SK-N-MC (cell line): ENCODE results near the gene GPSM3.
"Not testable (repeated sequence)": the region's sequence is repeated elsewhere in the genome, so short reads cannot be mapped to it uniquely, and the experiment has no call there.

Experiments
- DNase-seq: peaks from one replicate; pipeline ENCODE4 v3.0.0-alpha.2; 2011; ENCODE audit warnings: low read depth, low spot score
- H3K27ac ChIP-seq: fragments of 200-600 bp; sonication (generic); 2 replicates; pipeline ENCODE4 v1.5.1; 2016; ENCODE audit warnings: mixed run types
- H3K36me3 ChIP-seq: fragments of 200-600 bp; sonication (generic); 2 replicates; pipeline ENCODE4 v1.6.1; 2017; ENCODE audit warnings: antibody characterized with exemption, low read length, mixed read lengths; ENCODE audit not compliant: insufficient read depth
- H3K4me3 ChIP-seq: fragments of 200-600 bp; sonication (generic); 2 replicates; pipeline ENCODE4 v1.5.1; 2016
- H3K9ac ChIP-seq: fragments of 200-600 bp; sonication (generic); 2 replicates; pipeline ENCODE4 v1.8.0; 2017; ENCODE audit warnings: mixed run types, mixed read lengths; ENCODE audit not compliant: insufficient read length
- H3K9me3 ChIP-seq: fragments of 200-600 bp; sonication (generic); 2 replicates; pipeline ENCODE4 v1.6.1; 2017; ENCODE audit warnings: low read depth, mild to moderate bottlenecking, antibody characterized with exemption, low read length, moderate library complexity, mixed read lengths
- EZH2 ChIP-seq: fragments of 200-600 bp; sonication (generic); IDR thresholded peaks from one replicate; pipeline ENCODE4 v1.6.1; 2017; ENCODE audit warnings: antibody characterized with exemption
- FOXP2 ChIP-seq: optimal IDR thresholded peaks from 2 replicates; pipeline ENCODE3; 2011; ENCODE audit warnings: mild to moderate bottlenecking, moderate library complexity; ENCODE audit not compliant: insufficient read depth; ENCODE audit errors: extremely low read length, control extremely low read depth
- POLR2AphosphoS5 ChIP-seq: IDR thresholded peaks from 2 replicates; pipeline ENCODE4 v1.6.1; 2012; ENCODE audit warnings: mild to moderate bottlenecking, low read depth, low read length, borderline replicate concordance

The GPSM3 gene

GRCh38 chr6:32196682-32197616, 4.5 kb upstream of the GPSM3 start:
- TF ChIP-seq FOXP2: no peak
- no peak for TF ChIP-seq POLR2AphosphoS5
- TF ChIP-seq EZH2: no peak
- no peak for DNase-seq
- H3K4me3 ChIP-seq: peak overlapping the region; percentile 87
- no peaks in the 10 kb centered on the region for H3K36me3 ChIP-seq
- peak overlapping the region; percentile 77 for H3K27ac ChIP-seq
- H3K9ac ChIP-seq: peak overlapping the region; percentile 20
- H3K9me3 ChIP-seq: no peaks in the 10 kb centered on the region

- Histone ChIP-seq H3K27ac (peak overlapping the region; percentile 90), H3K36me3 (no peaks in the 10 kb centered on the region), H3K9ac (peak overlapping the region; percentile 87), H3K9me3 (no peaks in the 10 kb centered on the region), H3K4me3 (peak overlapping the region; percentile 87)
- no peak for DNase-seq
- TF ChIP-seq FOXP2 (peak; percentile 14), EZH2 (no peak), POLR2AphosphoS5 (peak; percentile 83; the same call in 1 of the 2 replicates)
These were observed 3.6 kb upstream of the GPSM3 start for GRCh38 chr6:32195902-32196681.

DNA sequence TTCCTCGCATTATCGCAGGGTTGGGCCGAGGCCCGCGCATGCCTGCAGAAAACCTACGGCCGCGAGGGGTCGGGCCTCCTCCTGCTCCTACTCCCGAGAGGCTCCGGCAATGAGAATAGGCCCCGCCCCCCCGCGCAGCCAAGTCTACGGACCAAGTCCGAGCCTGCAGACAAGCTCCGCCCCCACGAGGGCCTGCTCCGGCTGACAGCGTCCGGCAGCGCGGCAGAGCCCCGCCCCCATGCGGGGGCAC, 3.1 kb upstream of the GPSM3 start:
- Histone ChIP-seq H3K36me3 (no peaks in the 10 kb centered on the region), H3K4me3 (peak overlapping the region; percentile 87), H3K27ac (peak overlapping the region; percentile 90), H3K9ac (peak overlapping the region; percentile 87), H3K9me3 (no peaks in the 10 kb centered on the region)
- DNase-seq: peak; percentile 90
- TF ChIP-seq FOXP2 (no peak), POLR2AphosphoS5 (no peak), EZH2 (no peak)

DNA sequence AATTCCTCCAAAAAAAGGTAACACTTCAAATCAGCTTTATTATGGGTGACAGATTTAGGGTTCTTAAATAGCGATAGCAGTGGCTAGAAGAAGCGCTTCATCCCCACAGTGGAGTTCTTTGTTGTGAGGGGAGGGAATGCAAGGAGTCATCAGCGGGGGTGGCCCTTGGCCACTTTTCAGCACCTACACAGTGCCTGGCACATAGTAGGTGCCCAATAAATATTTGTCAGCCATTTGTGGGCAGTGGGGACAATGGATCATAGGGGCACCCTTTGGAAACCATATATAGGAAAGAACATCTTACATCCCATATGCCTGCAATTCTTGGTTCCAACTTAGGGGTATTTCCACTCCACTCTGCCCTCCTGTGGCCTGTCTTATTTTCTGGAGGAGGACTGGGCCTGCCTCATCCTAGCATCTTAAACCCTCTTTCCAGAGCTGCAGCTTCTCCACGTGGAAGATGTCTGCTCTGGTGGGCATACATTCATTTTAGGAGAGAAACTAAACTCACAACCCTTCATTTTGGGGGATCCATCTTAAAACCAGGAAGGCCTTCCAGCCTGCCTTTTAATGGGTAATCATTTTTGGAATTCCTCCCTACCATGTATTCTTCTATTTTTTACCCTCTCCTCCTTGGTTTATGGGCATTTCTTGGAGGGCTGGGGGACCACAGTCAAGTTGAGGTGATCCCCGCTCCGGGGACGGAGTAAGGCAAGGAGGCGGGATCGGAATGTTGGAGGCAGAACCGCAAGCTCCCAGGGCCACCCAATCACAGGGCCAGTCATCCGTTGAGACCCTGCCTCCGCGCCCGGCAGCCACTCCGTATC, 2.6 kb upstream of the GPSM3 start:
- H3K9me3 ChIP-seq: no peaks in the 10 kb centered on the region
- peak overlapping the region; percentile 97 for H3K27ac ChIP-seq
- peak overlapping the region; percentile 87 for H3K4me3 ChIP-seq
- DNase-seq: no peak
- TF ChIP-seq POLR2AphosphoS5 (peak; percentile 78), FOXP2 (no peak)
- peak overlapping the region; percentile 83 for H3K9ac ChIP-seq
- no peaks in the 10 kb centered on the region for H3K36me3 ChIP-seq

DNA sequence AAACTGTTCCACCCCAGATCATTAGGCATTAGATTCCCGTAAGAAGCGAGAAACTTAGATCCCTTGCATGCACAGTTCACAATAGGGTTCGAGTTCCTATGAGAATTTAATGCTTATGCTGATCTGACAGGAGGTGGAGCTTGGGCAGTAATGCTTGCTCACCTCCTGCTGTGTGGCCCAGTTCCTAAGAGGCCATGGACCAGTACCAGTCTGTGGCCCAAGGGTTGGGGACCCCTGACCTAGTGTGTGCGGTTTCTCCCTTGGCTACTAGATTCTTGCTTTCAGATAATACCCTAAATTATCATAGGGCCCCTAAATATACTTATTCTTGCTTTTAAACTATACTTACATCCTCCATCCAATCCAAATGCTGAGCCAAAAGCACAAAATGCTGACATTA, 1.9 kb upstream of the GPSM3 start:
- no peaks in the 10 kb centered on the region for H3K36me3 ChIP-seq
- H3K27ac ChIP-seq: peak overlapping the region; percentile 97
- H3K9me3 ChIP-seq: no peaks in the 10 kb centered on the region
- H3K4me3 ChIP-seq: peak overlapping the region; percentile 87
- H3K9ac ChIP-seq: no peak overlapping the region
- TF ChIP-seq POLR2AphosphoS5: no peak
- TF ChIP-seq EZH2: no peak
- TF ChIP-seq FOXP2: no peak
- DNase-seq: no peak

DNA sequence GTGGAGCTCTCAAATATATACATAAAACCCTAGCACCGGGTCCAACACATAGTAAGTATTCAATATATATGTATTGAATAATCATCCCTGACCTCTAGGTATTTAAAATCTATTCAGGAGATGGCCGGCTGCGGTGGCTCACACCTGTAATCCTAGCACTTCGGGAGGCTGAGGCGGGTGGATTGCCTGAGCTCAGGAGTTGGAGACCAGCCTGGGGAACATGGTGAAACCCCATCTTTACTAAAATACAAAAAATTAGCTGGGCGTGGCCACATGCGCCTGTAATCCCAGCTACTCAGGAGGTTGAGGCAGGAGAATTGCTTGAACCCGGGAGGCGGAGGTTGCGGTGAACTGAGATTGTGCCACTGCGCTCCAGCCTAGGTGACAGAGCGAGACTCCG, 653 bp upstream of the GPSM3 start:
- Histone ChIP-seq H3K4me3 (peak overlapping the region; percentile 69), H3K27ac (peak overlapping the region; percentile 97), H3K9ac (peak overlapping the region; percentile 57)
- not testable (repeated sequence) for H3K36me3 ChIP-seq, DNase-seq, H3K9me3 ChIP-seq

- TF ChIP-seq FOXP2 (no peak), POLR2AphosphoS5 (no peak), EZH2 (no peak)
- DNase-seq: no peak
- peak overlapping the region; percentile 66 for H3K9ac ChIP-seq
- no peaks in the 10 kb centered on the region for H3K9me3 ChIP-seq
- peak overlapping the region; percentile 97 for H3K27ac ChIP-seq
- peak overlapping the region; percentile 69 for H3K4me3 ChIP-seq
- H3K36me3 ChIP-seq: peaks cover 15% of the 10 kb centered on the region
These were observed 491 bp downstream of the GPSM3 start for GRCh38 chr6:32191696-32192607.
